Endodermal cell (in vitro differentiated cells): ENCODE measurements around the gene SLC9C2. TPM values are rescaled to one million over a fixed set of nuclear protein-coding genes. Genes with fewer than 3 reads are reported as not detected.
"Not testable (repeated sequence)": the region's sequence is repeated elsewhere in the genome, so short reads cannot be mapped to it uniquely, and the experiment has no call there.

Experiments used
- DNase-seq: peaks from one replicate; pipeline ENCODE4 v3.0.0-alpha.2; 2017
- H3K27ac ChIP-seq: 2 replicates; pipeline ENCODE4 v1.5.1; 2013; ENCODE audit warnings: mild to moderate bottlenecking, low read depth, low read length, moderate library complexity
- H3K27me3 ChIP-seq: 2 replicates; pipeline ENCODE4 v1.6.1; 2013; ENCODE audit warnings: mild to moderate bottlenecking, low read length, moderate library complexity; ENCODE audit not compliant: insufficient read depth, control insufficient read depth, poor library complexity, severe bottlenecking
- H3K36me3 ChIP-seq: 2 replicates; pipeline ENCODE4 v1.7.0; 2013; ENCODE audit warnings: mild to moderate bottlenecking, low read length, moderate library complexity; ENCODE audit not compliant: control insufficient read depth, insufficient read depth
- H3K4me1 ChIP-seq: one replicate; pipeline ENCODE4 v1.7.0; 2013; ENCODE audit warnings: low read length; ENCODE audit not compliant: control insufficient read depth, insufficient read depth
- H3K4me3 ChIP-seq: 2 replicates; pipeline ENCODE4 v1.5.1; 2013; ENCODE audit warnings: mild to moderate bottlenecking, low read length, moderate library complexity
- H3K9ac ChIP-seq: 2 replicates; pipeline ENCODE4 v1.6.1; 2013; ENCODE audit warnings: mild to moderate bottlenecking, low read length, moderate library complexity; ENCODE audit not compliant: poor library complexity, severe bottlenecking; ENCODE audit errors: extremely low read depth
- H3K9me3 ChIP-seq: 2 replicates; pipeline ENCODE4 v1.6.1; 2013; ENCODE audit warnings: mild to moderate bottlenecking, low read length, moderate library complexity; ENCODE audit not compliant: control insufficient read depth
- H3K27ac Mint-ChIP-seq: 2 replicates; pipeline ENCODE4 v1.8.0; 2020; ENCODE audit warnings: mixed read lengths
- H3K27me3 Mint-ChIP-seq: 2 replicates; pipeline ENCODE4 v1.8.0; 2021; ENCODE audit warnings: mild to moderate bottlenecking, mixed read lengths; ENCODE audit not compliant: insufficient read depth
- H3K36me3 Mint-ChIP-seq: 2 replicates; pipeline ENCODE4 v1.8.0; 2020; ENCODE audit warnings: low read depth, mixed read lengths
- H3K4me1 Mint-ChIP-seq: 2 replicates; pipeline ENCODE4 v1.8.0; 2020; ENCODE audit warnings: mixed read lengths
- H3K4me3 Mint-ChIP-seq: 2 replicates; pipeline ENCODE4 v1.8.0; 2020; ENCODE audit warnings: mild to moderate bottlenecking, moderate library complexity, mixed read lengths
- H3K9me3 Mint-ChIP-seq: 2 replicates; pipeline ENCODE4 v1.8.0; 2020; ENCODE audit warnings: mild to moderate bottlenecking, mixed read lengths
- CTCF ChIP-seq: fragments of 200-600 bp; sonication (generic); conservative IDR thresholded peaks from 2 replicates; pipeline ENCODE4 v1.5.0; 2021; ENCODE audit warnings: antibody characterized with exemption, mild to moderate bottlenecking
- WGBS, 2 experiments: methylation state at CpG; one replicate each; pipeline versions ENCODE4 v1.1.5 to v1.1.7; 2013; ENCODE audit warnings: missing lambda C conversion rate in 2 of 2, mixed read lengths in 1 of 2; ENCODE audit not compliant: insufficient coverage in 1 of 2, insufficient read length in 1 of 2; 5-methylcytosine and 5-hydroxymethylcytosine counted together
- total RNA-seq, 2 donors: library from RNA; stranded (reverse); fragmentation: NEBNext Ultra II Directional in 1 of 2; extraction: Animal tissue kit (Norgen Biotek cat#: 25700) in 1 of 2; gene quantifications; 2 replicates in 1 of 2; 3 replicates in 1 of 2; pipeline ENCODE4 v1.2.1, GENCODE V29; 2021

SLC9C2 gene
- total RNA-seq, 2 donors from 2014 or later, result not detected

- Mint-ChIP-seq H3K4me1 (peaks cover 41% of the 10 kb centered on the region), H3K27ac (peak overlapping the region; percentile 88), H3K27me3 (no peaks in the 10 kb centered on the region), H3K36me3 (peaks cover 53% of the 10 kb centered on the region), H3K9me3 (peaks cover 23% of the 10 kb centered on the region), H3K4me3 (peak overlapping the region; percentile 97)
- H3K9me3 ChIP-seq, result peaks cover 23% of the 10 kb centered on the region
- DNase-seq, result no peak
- TF ChIP-seq CTCF, result no peak
- no peaks in the 10 kb centered on the region for H3K27me3 ChIP-seq
- 61 to 90% methylated on average over 2 to 5 of the region's 5 CpGs for WGBS, 2 experiments
- peak overlapping the region; percentile 92 for H3K4me3 ChIP-seq
- H3K36me3 ChIP-seq, result peaks cover 50% of the 10 kb centered on the region
- H3K4me1 ChIP-seq, result peaks cover 4% of the 10 kb centered on the region
- H3K27ac ChIP-seq, result no peak overlapping the region
- peak overlapping the region; percentile 75 for H3K9ac ChIP-seq
Measured at GRCh38 chr1:173476197-173476664, 126.6 kb downstream of the SLC9C2 start.

GRCh38 chr1:173475564-173476196, 127.2 kb downstream of the SLC9C2 start:
- Histone ChIP-seq H3K9me3 (peaks cover 29% of the 10 kb centered on the region), H3K36me3 (peaks cover 47% of the 10 kb centered on the region), H3K4me1 (peaks cover 4% of the 10 kb centered on the region), H3K27ac (no peak overlapping the region), H3K27me3 (no peaks in the 10 kb centered on the region), H3K9ac (peak overlapping the region; percentile 75), H3K4me3 (peak overlapping the region; percentile 92)
- Mint-ChIP-seq H3K27ac (peak overlapping the region; percentile 75), H3K36me3 (peaks cover 53% of the 10 kb centered on the region), H3K4me3 (peak overlapping the region; percentile 97), H3K9me3 (peaks cover 29% of the 10 kb centered on the region), H3K27me3 (no peaks in the 10 kb centered on the region), H3K4me1 (peaks cover 38% of the 10 kb centered on the region)
- 60 to 72% methylated on average over 2 to 5 of the region's 5 CpGs for WGBS, 2 experiments
- no peak for TF ChIP-seq CTCF
- no peak for DNase-seq

GRCh38 chr1:173474780-173475421, 128.0 kb downstream of the SLC9C2 start:
- peaks cover 53% of the 10 kb centered on the region for H3K36me3 Mint-ChIP-seq

More at GRCh38 chr1:173474780-173475421, 128.0 kb downstream of the SLC9C2 start:
- not testable (repeated sequence) for H3K27me3 ChIP-seq, H3K4me1 ChIP-seq, H3K27me3 Mint-ChIP-seq
- Histone ChIP-seq H3K36me3 (peaks cover 39% of the 10 kb centered on the region), H3K9me3 (peaks cover 37% of the 10 kb centered on the region), H3K9ac (peak overlapping the region; percentile 75), H3K4me3 (peak overlapping the region; percentile 92), H3K27ac (peak overlapping the region; percentile 70)
- DNase-seq, result peak; percentile 58
- H3K27ac Mint-ChIP-seq, result peak overlapping the region; percentile 99
- 51 to 90% methylated on average over 2 to 17 of the region's 17 CpGs for WGBS, 2 experiments
- H3K9me3 Mint-ChIP-seq, result peaks cover 37% of the 10 kb centered on the region
- peak overlapping the region; percentile 97 for H3K4me3 Mint-ChIP-seq
- H3K4me1 Mint-ChIP-seq, result peaks cover 31% of the 10 kb centered on the region
